Posterior cingulate gyrus (tissue), 11 donors: Measurements from ENCODE around the gene PTPRN2.

Experiments used
- DNase-seq, 10 donors: peaks; one replicate each; pipeline versions ENCODE4 v3.0.0 to v3.0.0-alpha.2; 2020 to 2021; ENCODE audit warnings: mixed read lengths in 3 of 10
- intact Hi-C: fragments of 100-400 bp; cut with DNase I; formaldehyde crosslinking; loops from one replicate; pipeline ENCODE4 v1.15.1; 2023

PTPRN2 gene

DNA sequence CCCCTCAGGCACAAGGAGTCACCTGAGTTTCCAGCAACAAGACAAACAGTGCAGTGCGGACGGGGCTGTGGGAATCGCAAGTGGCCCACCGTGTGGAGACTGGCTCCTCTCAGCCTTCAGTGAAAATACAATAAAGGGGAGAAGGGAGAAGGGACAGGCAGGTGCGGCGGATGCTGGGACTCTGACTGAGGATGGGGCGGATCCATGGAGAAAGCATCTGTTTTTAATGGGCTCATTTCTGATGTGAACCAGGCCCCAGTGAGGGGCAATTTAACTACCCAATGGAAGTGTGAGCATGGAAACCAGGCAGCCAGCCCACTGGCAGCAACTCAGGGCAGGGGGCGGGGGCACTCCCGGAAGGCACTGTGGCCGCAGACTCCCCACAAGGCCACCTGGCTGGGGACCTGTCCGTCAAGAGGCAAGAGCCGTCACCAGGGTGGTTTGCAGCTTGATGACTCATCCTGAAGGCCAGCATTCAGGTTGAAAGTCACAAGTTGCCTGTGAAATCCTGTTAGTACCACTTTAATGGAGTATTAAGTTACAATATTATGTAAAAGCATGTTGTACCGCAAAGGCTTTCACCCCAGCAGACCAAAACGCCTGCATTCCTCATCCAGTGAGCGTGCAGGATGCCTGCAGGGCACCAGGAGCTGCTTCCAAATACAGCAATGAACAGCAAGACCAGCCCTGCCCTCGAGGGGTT, 476.4 kb downstream of the PTPRN2 start:
- DNase-seq: peak in 1 of 10 donors; percentile 67
- intact Hi-C loops: no loop called here

DNA sequence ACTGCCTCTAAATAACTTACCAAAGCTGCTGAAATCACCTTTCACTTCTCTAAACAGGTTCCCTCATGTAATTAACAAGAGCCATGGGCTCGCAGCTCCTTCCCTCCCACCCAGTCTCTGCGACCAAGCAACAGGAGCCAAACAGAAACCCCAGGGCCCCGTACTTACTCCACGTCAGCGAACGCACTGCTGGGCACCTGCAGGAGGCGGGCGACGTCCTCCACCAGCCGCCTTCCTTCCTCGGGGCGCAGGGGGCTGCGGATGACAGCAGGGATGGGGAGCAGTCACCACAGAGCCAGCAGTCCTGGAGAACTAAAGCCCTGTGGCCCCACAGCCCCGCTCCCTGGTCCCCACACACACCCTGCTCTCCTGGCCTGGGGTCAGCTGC, 477.0 kb downstream of the PTPRN2 start:
- no peak for DNase-seq
- intact Hi-C loops: no loop called here

- intact Hi-C loops: no loop called here
- peak in 1 of 10 donors; percentile 59 for DNase-seq
Observed at GRCh38 chr7:158110034-158110590, 477.5 kb downstream of the PTPRN2 start.

DNA sequence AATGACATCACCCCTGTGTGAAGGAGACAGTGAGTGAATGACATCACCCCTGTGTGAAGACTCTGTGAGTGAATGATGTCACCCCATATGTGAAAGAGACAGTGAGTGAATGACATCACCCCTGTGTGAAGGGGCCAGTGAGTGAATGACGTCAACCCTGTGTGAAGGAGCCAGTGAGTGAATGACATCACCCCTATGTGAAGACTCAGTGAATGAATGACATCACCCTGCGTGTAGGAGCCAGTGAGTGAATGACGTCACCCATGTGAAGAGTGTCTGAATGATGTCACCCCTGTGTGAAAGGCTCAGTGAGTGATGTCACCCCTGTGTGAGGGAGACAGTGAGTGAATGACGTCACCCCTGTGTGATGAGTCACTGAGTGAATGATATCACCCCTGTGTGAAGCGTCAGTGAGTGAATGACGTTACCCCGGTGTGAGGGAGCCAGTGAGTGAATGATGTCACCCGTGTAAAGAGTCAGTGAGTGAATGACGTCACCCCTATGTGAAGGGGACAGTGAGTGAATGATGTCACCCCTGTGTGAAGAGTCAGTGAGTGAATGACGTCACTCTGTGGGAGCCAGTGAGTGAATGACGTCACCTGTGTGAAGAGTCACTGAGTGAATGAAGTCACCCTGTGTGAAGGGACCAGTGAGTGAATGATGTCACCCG, 478.1 kb downstream of the PTPRN2 start:
- peak in 1 of 10 donors; percentile 6 for DNase-seq

DNA sequence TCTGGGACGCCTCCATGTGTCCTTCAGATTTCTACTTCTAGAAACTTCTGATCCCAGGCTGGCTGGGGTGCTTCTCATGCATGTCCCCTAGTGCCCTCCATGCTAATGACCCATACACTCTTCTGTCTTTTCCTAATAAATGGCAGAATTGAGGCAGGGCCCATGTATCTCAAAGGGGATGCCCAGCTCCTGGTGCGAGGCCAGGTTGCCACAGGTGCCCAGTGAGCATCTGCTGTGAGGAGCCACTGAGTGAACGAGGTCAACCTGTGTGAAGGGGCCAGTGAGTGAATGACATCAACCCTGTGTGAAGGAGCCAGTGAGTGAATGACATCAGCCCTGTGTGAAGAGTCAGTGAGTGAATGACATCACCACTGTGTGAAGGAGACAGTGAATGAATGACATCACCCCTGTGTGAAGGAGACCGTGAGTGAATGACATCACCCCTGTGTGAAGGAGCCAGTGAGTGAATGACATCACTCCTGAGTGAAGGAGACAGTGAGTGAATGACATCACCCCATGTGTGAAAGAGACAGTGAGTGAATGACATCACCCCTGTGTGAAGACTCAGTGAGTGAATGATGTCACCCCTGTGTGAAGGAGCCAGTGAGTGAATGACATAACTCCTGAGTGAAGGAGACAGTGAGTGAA, 478.9 kb downstream of the PTPRN2 start:
- intact Hi-C loops: no loop called here
- DNase-seq: peak in 1 of 10 donors; percentile 28

More for the DNA sequence above, 478.1 kb downstream of the PTPRN2 start:
- intact Hi-C loops: no loop called here

GRCh38 chr7:158107806-158108205, 479.8 kb downstream of the PTPRN2 start:
- DNase-seq: no peak
- intact Hi-C loops: no loop called here

- DNase-seq: peak in 1 of 10 donors; percentile 2
- intact Hi-C loops: no loop called here
Observed at GRCh38 chr7:158106272-158106671, 481.4 kb downstream of the PTPRN2 start.

DNA sequence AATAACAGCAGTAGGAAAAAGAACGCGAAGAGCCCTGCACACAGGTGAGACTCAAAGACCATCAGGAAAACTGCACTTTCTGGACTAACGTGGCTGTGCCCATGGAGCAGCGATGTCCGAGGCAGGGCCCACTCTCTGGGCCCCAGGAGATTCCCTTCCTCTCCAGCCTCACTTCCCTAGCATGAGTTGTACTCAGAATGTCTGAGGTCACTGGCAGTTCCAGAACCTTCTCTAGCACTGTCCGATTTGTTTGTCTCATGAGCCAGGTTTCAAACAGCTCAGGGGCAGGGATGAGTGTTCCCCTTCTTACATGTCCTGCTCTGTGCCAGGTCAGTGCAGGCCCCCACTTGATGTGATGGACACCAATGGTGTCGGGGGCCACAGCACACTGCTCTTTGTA, 484.2 kb downstream of the PTPRN2 start:
- DNase-seq: peak in 1 of 10 donors; percentile 22
- intact Hi-C loops: no loop called here

DNA sequence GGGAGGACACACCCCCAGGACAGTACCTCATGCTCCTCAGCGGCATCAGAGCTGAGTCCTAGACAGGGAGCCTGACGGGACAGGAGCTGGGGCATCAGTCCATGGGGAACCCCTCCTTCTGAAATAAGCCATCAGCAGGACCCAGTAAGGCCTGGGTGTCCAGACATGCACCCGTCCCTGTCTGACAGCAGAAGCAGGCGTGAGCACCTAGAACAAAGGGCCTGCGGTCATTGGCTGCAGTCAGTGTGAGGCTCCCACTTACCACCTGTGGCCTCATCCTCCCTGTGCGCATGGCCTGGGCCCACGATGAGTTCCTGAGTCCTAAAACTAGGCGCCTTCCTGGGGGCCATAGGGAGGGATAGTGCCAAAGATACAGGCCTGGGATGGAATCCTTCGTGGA, 484.7 kb downstream of the PTPRN2 start:
- intact Hi-C loops: no loop called here
- no peak for DNase-seq

DNA sequence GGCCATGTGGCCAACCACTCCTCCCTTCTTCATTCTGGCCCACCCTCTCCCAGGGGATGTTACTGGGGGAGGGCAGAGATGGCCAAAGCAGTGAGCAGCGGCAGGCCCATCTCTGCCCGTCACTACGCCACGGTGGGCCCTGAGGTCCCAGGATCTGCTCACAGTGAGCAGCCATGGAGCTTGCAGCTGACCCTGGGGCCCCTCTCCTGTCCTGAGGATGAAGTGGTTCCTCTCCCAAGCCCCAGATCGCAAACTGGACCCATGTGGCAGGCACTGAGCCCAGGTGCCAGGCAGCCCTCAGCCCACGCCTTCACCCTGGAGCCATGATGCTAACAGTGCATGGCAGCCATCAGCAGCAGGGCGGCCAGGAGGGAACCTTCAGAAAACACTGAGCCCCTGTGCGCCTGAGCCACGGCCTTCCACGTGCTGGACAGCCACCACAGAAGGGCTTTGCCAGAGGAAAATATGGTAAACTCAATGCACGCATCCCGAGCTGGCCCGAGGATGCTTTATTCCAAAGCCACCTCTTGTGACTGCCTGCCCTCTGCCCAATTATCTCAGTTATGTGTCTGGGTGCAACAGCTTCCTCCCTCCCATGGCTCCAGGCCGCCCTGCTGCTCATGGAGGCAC, 485.7 kb downstream of the PTPRN2 start:
- no peak for DNase-seq

DNA sequence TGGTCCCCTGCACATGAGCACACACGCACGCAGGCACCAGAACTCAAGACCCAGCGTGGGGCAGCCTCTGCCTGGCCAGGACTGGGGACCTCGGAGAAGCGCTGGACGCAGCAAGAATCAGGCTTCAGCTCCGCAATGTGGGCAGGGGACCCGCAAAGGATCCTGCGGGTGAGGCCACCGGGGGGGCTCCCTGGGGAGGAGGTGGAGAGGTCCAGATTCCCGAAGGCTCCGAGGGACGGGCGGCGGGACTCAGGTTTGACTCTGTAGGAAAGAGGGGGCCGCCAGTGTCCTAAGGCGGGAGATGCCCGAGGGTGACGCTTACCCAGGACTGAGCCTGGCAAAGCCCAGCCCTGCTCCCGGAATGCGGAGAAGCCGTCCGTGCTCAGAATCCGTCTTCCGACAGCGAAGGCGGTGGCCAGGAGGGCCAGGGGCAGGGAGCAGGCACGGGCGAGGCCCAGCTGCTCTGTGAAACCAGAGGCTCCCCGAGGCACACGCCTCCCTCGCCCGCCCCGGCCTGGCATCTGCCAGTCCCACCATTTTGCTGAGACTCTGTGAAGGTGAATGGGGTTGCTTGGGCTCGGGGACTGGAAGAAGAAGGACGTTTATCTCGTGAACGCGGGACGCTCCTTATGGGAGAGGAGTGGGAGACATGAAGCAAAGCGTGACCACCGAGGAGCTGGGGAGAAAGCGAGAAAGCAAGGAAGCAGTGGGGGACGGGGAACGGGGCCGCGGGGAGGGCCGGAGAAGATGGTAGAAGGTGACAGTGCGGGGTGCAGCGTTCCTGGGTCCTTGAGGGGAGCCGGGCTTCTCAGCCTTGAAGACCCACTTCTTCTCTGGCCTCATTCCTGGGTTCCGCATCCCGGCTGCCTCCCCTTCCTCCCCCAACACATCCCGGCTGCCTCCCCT, 489.2 kb downstream of the PTPRN2 start:
- no peak for DNase-seq
- intact Hi-C loops: loop anchor here (5.0 kb wide), 1 partner anchor 56 kb away; no protein-coding TSS in a partner anchor

More for the DNA sequence above, 485.7 kb downstream of the PTPRN2 start:
- intact Hi-C loops: no loop called here

DNA sequence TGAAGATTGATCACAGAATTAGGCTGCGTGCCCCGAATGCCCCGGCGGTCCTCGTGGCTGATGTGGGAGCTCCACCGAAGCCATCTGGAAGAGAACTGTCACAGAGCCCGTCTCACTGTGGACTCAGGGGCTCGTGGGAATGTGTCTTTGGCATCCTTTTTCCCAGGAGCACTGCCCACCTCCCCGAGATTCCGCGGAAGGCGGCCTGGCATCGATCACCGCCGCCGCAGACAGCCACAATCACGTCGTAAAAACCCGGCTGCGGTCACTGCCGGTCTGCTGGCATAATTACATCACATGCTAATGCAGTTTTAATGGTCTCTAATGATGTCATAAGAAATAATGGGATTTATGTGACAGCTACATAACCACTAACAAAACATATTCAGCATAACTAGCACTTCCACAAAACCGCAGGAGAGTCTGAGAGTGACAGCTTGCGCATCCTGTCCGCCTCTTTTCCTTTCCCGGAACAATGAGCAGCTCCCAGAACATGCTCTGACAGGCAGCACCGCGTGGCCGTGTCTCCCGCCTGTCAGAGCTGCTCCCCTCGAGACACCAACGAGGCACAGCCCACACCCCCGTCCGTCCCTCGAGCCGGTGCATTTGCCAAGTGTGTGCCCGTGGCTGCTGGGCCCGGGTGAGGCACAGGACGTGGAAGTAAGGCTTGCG, 490.0 kb downstream of the PTPRN2 start:
- DNase-seq: peak in 1 of 10 donors; percentile 73
- intact Hi-C loops: loop anchor here (5.0 kb wide), 1 partner anchor 55 kb away; no protein-coding TSS in a partner anchor

DNA sequence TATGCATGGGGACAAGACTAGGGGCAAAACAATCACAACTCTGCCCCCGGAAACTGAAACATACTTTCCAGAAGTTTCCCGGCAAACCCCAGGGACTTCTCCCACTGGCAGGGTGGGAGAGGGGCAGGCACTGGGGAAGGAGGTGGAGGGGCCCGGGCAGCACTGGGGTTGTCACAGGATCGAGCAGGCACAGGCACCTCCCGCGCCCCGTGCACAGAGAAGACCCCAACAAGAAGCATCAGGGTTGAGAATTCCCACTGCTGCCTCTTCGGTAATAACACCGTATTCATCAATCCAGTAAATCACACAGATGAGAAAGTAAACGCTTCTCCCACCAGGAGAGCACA, 490.5 kb downstream of the PTPRN2 start:
- DNase-seq: peak in 1 of 10 donors; percentile 48
- intact Hi-C loops: loop anchor here (5.0 kb wide), 1 partner anchor 55 kb away; no protein-coding TSS in a partner anchor

DNA sequence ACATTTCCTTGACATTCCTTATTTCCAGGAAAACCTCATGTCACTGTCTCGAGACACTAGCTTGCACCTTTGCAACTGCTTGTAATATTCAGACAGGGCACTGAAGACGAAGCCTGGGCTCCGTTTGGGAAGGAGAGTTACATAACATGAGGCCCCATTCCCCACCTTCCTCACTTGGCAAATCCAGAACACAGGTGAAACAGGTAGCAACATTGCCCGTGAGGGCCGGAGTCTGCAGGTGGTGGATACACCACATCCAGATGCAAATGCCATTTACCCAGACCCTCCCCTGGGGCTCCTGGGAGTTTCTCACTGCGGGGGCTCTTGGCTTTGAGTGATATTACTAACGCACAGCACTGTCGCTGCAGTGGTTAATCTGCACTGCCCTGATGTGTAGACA, 491.0 kb downstream of the PTPRN2 start:
- peak in 1 of 10 donors; percentile 48 for DNase-seq
- intact Hi-C loops: loop anchor here (5.0 kb wide), 1 partner anchor 54 kb away; no protein-coding TSS in a partner anchor

- DNase-seq: peak in 2 of 10 donors; percentile 38 to 40
- intact Hi-C loops: loop anchor here (5.0 kb wide), 1 partner anchor 52 kb away; no protein-coding TSS in a partner anchor
Observed at GRCh38 chr7:158094671-158095226, 492.9 kb downstream of the PTPRN2 start.

- intact Hi-C loops: no loop called here
- peak in 2 of 10 donors; percentile 14 to 53 for DNase-seq
Observed at GRCh38 chr7:158094046-158094445, 493.6 kb downstream of the PTPRN2 start.

DNA sequence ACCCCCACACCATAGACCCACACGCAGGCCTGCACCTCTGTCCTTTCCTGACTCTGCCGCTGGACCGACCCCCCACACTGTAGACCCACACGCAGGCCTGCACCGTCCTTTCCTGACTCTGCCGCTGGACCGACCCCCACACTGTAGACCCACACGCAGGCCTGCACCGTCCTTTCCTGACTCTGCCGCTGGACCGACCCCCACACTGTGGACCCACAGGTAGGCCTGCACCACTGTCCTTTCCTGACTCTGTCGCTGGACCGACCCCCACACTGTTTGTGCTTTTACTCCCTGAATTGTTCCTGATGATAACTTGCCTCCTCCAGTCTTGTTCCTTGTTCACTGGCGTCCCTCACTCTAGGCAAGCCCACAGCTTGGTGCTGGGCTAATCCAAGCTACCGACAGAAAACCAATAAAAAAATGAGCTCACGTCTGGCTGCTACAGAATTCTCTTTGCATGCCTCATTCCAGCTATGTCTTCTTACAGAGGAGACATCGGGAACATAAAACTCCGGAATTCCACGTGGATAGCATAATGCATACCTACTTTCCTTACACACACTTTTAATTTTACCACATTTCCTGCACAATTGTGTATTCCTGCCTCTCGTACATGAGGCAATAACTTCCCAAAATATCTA, 494.3 kb downstream of the PTPRN2 start:
- peak in 2 of 10 donors; percentile 11 to 19 for DNase-seq
- intact Hi-C loops: no loop called here

DNA sequence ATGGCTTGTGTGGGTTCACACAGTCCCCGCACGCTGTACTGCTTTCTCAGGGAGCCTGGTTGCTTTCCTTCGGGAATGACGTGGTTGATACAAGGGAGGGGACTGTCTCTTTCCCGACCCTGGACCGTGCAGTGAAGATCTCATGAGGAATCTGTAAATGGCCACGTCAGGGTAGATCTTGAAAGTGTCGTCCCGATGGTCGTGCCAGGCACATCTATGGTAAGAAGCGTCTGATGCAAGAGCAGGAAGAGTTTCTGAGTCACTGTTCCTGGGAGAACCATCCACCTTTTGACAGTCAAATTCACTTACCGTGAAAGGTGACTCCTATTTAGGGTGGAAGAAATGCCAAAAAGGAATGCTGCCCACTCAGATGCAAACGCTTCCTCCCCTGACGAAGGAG, 500.4 kb downstream of the PTPRN2 start:
- intact Hi-C loops: no loop called here
- DNase-seq: peak in 1 of 10 donors; percentile 45
